Spinal cord (tissue), 4 donors: ENCODE results near the gene GTF3C1. TPM values are rescaled to one million over a fixed set of nuclear protein-coding genes. Genes with fewer than 3 reads are reported as not detected.

Source experiments
- polyA plus RNA-seq, 2 donors: library from polyadenylated mRNA; unstranded; fragments of 120-200 nt; gene quantifications; one replicate each; pipeline ENCODE4 v1.2.1, GENCODE V29; 2013; ENCODE audit not compliant: insufficient read length in 2 of 2
- total RNA-seq, 2 donors: library from RNA; depleted of rRNA in 1 of 2; stranded (reverse); fragments of 120-200 nt in 1 of 2; fragments of >200 nt in 1 of 2; gene quantifications; one replicate each; pipeline versions ENCODE4 v1.2.3 to v1.2.4, GENCODE V29; 2013 to 2014

GTF3C1 gene
- total and polyA plus RNA-seq, 4 donors: 65.8 to 110 (median 93.3) TPM

Other genes starting within 250 kb of the GTF3C1 start
- gene IL4R, start 235.9 kb downstream of the GTF3C1 start, total RNA-seq: 1 to 10 TPM; 9.1 to 9.8 TPM
- 1 to 10 TPM; 6.1 to 9.0 TPM for gene IL4R, start 235.9 kb downstream of the GTF3C1 start, polyA plus RNA-seq
- gene IL21R, start 147.7 kb downstream of the GTF3C1 start, total RNA-seq: under 1 TPM; 0.06 to 0.30 TPM
- gene IL21R, start 147.7 kb downstream of the GTF3C1 start, polyA plus RNA-seq: under 1 TPM; 0.41 to 0.93 TPM
- gene KATNIP, start 231 bp upstream of the GTF3C1 start, total RNA-seq: 10 to 100 TPM; 18.2 to 26.2 TPM
- gene KATNIP, start 231 bp upstream of the GTF3C1 start, polyA plus RNA-seq: 10 to 100 TPM; 17.7 to 20.5 TPM